ENCODE data around the gene DUSP22. TPM values are rescaled to one million over a fixed set of nuclear protein-coding genes. Genes with fewer than 3 reads are reported as not detected.
"Not testable (repeated sequence)": the region's sequence is repeated elsewhere in the genome, so short reads cannot be mapped to it uniquely, and the experiment has no call there.

Gene DUSP22, protein sequence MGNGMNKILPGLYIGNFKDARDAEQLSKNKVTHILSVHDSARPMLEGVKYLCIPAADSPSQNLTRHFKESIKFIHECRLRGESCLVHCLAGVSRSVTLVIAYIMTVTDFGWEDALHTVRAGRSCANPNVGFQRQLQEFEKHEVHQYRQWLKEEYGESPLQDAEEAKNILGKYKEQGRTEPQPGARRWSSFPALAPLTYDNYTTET
- total RNA-seq: 10 to 100 TPM; 23.3 to 27.4 TPM

DNA sequence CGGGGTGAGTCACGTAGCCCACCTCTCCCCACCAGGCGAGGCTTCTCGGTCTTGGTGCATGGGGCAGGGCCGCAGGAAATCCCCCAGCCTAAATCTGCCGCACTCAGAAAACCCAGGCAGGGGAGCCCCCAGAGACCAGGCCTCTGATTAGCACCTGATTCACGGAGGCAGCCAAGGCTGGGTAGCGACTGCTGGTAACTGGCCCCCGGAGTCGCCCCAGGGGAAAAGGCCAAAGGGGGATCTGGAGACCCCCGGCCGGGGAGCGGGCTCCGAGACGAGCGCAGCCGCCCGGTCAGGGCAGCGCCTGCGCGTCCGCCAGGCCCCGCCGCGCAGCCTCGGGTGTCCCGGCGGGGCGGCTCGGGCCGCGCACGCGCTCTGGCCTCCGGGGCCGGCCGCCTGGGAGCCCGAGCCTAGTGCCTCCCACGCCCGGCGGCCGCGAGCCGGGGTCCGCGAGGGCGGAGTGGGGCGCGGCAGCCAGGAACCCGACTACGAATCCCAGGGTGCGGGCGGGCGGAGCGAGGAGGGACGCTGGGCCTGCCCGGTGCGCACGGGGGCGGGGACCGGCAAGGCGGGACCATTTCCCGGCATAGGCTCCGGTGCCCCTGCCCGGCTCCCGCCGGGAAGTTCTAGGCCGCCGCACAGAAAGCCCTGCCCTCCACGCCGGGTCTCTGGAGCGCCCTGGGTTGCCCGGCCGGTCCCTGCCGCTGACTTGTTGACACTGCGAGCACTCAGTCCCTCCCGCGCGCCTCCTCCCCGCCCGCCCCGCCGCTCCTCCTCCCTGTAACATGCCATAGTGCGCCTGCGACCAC lies at the start of gene DUSP22:
DUSP22 (plus strand) TSS at position 791 of the 809 bp plus-strand sequence. CDS start 53 bp downstream, outside the sequence.
- peak within 1 kb of the TSS; percentile 82 for H3K27ac Mint-ChIP-seq
- no peaks in the 10 kb centered on the region for H3K27me3 Mint-ChIP-seq
- peaks cover 11% of the 10 kb centered on the region for H3K4me1 Mint-ChIP-seq
- H3K4me3 Mint-ChIP-seq: peak within 1 kb of the TSS; percentile 87
- peak; percentile 70 for ATAC-seq (replicated peaks)
- peaks cover 6% of the 10 kb centered on the region for H3K36me3 Mint-ChIP-seq (ENCODE audit: low read depth)
- no peaks in the 10 kb centered on the region for H3K9me3 Mint-ChIP-seq

DNA sequence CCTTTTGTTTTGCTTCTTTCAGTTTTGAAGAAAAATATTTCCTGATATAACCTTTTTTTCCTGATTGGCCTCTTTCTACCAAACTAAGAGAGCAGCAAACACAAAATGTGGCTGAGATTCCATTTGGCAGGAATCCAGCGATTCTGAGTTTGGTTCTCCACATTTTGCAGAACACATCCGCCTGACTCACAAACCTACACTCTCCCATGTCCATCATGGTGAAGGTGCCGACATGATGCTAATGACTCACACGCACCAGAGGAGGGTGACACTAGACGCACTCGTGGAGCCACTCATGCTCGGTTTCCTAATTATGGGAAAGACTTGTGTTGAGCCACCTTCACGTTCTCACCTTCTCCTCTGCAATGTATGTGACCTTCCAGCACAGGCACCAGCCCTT lies 45.9 kb upstream of the DUSP22 start:
- no peaks in the 10 kb centered on the region for H3K9me3 Mint-ChIP-seq
- no peaks in the 10 kb centered on the region for H3K36me3 Mint-ChIP-seq (ENCODE audit: low read depth)
- no peaks in the 10 kb centered on the region for H3K27me3 Mint-ChIP-seq
- no peak overlapping the region for H3K4me3 Mint-ChIP-seq
- peaks cover 4% of the 10 kb centered on the region for H3K4me1 Mint-ChIP-seq
- no peak overlapping the region for H3K27ac Mint-ChIP-seq
- no peak for ATAC-seq (replicated peaks)

DNA sequence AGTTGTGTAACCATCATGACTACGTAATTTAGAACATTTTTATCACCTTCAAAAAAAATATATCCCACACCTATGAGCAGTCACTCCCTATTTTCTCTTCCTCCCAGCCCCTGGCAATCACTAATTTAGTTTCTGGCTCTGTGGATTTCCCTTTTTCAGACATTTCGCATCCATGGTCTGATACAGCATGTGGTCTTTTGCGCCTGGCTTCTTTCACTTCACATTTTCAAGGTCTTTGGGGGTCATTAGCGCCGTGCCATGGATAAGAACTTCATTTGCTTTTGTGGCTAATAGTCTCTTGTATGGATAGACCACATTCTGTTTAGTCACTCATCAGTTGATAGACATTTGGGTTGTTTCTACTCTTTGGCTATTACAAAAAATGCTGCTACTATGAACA lies 44.9 kb upstream of the DUSP22 start:
- no peaks in the 10 kb centered on the region for H3K27me3 Mint-ChIP-seq
- H3K36me3 Mint-ChIP-seq (ENCODE audit: low read depth): no peaks in the 10 kb centered on the region
- peaks cover 3% of the 10 kb centered on the region for H3K9me3 Mint-ChIP-seq
- H3K4me1 Mint-ChIP-seq: peaks cover 13% of the 10 kb centered on the region
- no peak overlapping the region for H3K4me3 Mint-ChIP-seq
- ATAC-seq (replicated peaks): no peak
- no peak overlapping the region for H3K27ac Mint-ChIP-seq

DNA sequence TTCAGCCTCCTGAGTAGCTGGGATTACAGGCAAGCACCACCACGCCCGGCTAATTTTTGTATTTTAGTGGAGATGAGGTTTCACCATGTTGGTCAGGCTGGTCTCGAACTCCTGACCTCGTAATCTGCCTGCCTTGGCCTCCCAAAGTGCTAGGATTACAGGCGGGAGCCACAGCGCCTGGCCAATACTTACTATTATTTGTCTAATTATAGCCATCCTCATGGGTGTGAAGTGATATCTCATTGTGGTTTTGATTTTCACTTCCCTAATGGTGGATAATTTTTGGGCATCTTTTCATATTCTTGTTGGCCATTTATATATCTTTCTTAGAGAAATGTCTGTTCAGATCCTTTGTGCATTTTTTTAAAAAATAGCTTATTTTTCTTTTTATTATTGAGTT lies 44.2 kb upstream of the DUSP22 start:
- H3K36me3 Mint-ChIP-seq (ENCODE audit: low read depth); ATAC-seq (replicated peaks); H3K27me3 Mint-ChIP-seq; H3K4me3 Mint-ChIP-seq; H3K27ac Mint-ChIP-seq; H3K9me3 Mint-ChIP-seq: not testable (repeated sequence)
- H3K4me1 Mint-ChIP-seq: peaks cover 13% of the 10 kb centered on the region

DNA sequence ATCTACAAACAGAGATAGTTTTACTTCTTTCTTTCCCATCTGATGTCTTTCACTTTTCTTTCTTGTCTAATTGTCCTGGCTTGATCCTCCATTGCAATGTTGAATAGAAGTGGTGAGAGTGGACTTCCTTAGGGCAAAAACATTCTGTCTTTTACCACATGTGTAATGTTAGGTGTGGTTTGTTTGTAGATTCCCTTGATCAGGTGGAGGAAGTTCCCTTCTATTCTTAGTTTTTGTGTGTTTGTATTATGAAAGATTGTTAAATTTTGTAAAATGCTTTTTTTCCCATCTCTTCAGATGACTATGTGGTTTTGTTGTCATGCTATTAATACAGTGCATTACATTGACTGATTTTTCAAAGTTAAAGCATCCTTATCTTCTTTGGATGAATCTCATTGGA lies 41.6 kb upstream of the DUSP22 start:
- ATAC-seq (replicated peaks): no peak
- Mint-ChIP-seq H3K4me1 (peaks cover 19% of the 10 kb centered on the region), H3K27ac (no peak overlapping the region), H3K4me3 (no peak overlapping the region), H3K36me3 (ENCODE audit: low read depth) (no peaks in the 10 kb centered on the region), H3K27me3 (no peaks in the 10 kb centered on the region), H3K9me3 (peaks cover 3% of the 10 kb centered on the region)

DNA sequence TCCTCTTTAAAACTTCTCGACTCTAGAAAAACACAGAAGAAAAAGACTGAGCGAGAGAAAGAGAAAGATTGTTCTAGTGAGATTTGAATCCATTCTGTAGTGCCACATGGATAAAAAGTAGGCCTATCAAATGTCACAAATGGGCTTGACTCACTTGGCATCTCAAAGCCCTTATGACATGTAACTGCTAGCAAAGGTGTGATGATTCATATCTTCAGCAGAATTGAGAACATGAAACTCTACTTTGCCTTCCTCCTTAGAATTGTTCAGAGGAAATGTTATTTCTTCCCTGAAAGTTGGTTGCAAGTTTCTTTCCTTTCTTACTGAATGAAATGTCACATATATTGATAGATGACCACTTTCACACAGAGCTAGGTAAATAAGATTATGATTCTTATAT lies 40.4 kb upstream of the DUSP22 start:
- peak overlapping the region; percentile 69 for H3K4me3 Mint-ChIP-seq
- ATAC-seq (replicated peaks): peak; percentile 98
- H3K27me3 Mint-ChIP-seq: no peaks in the 10 kb centered on the region
- H3K9me3 Mint-ChIP-seq: peaks cover 3% of the 10 kb centered on the region
- H3K36me3 Mint-ChIP-seq (ENCODE audit: low read depth): no peaks in the 10 kb centered on the region
- H3K4me1 Mint-ChIP-seq: peaks cover 19% of the 10 kb centered on the region
- peak overlapping the region; percentile 80 for H3K27ac Mint-ChIP-seq

DNA sequence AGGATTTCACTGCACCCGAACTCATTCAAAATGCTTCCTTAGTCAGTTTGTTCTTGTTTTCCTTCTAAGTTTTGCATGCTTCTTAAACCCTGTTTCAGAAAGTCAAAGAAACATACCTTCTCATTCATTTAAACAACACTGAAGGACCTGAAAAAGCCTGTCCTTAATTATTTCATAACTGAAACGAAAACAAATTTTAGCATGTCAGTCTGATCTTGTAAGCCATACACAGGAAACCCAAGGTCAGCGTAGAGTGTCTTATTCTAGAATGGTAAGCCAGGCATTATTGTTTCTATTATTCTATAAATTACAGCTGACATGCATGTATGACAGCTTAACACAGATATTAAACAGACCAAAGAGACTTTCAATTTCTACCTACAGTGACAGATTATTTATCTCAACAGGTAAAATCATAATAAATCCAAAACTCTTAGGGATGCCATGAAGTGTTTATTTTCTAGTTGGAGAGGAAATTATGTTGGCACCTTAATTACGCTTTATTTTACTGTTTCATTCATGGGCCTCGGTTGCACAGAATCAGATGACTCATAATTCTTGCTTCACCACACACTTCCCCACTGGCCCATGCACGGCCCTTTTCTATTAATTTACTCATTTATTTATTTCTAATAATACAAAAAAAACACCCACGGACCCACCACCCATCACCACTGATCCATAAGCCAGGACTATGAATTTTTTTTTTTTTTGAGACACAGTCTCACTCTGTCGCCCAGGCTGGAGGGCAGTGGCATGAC lies 39.3 kb upstream of the DUSP22 start:
- Mint-ChIP-seq H3K36me3 (ENCODE audit: low read depth) (no peaks in the 10 kb centered on the region), H3K4me1 (peaks cover 19% of the 10 kb centered on the region), H3K9me3 (peaks cover 3% of the 10 kb centered on the region), H3K4me3 (peak overlapping the region; percentile 69), H3K27ac (no peak overlapping the region), H3K27me3 (no peaks in the 10 kb centered on the region)
- no peak for ATAC-seq (replicated peaks)

DNA sequence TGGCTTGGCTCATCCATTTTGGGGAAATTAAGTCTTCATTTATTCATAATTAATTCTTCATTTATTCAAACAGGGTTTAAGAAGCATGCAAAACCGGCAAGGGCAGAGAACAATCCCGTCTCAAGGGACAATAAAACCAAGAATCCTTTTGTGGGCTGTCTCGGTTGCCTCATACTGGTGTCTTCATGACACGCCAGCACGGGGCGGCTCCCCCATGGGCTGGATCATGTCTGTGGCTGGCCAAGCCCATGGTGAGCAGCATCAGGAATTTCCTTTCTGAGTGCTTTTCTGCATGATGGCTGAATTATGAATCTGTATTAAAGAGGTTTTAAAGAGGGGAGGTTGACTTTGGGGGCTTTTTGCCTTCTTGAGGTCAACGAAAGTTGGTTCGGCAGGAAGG lies 38.3 kb upstream of the DUSP22 start:
- H3K4me1 Mint-ChIP-seq: peaks cover 19% of the 10 kb centered on the region
- H3K27me3 Mint-ChIP-seq: no peaks in the 10 kb centered on the region
- ATAC-seq (replicated peaks): no peak
- no peaks in the 10 kb centered on the region for H3K36me3 Mint-ChIP-seq (ENCODE audit: low read depth)
- H3K4me3 Mint-ChIP-seq: peak overlapping the region; percentile 13
- peaks cover 4% of the 10 kb centered on the region for H3K9me3 Mint-ChIP-seq
- no peak overlapping the region for H3K27ac Mint-ChIP-seq

DNA sequence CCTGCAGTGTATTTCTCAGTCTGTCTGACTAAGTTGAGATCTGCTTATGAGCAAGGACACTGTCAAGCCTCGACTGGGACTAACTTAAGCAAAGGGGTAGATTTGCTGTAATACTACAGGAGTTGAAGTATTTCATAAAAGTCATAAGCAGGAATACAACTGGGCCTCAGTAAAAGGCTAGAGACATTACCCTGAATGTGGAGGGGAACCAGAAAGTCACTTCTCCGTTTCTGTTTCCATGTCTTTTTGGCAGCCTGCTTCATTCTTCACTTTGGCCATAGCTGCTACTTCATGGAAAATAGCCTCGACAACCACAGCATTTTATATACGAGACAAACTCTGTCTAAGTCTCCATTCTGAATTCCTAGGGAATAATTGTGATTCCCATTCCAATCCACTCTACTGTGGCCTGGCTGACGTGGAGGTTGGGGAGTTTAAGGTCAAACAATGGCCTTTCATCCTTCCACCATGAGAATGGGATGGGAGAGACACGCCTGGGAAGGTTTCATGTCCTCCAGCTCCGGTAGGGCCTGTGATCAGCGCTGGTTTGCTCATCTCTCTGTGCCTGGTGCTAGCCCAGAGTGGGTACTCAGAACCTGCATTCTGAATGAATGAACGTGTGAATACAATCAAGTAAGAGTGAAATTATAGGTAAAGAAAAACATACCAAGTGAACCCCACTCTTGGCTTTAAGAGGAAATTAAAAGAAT lies 37.1 kb upstream of the DUSP22 start:
- Mint-ChIP-seq H3K4me1 (peaks cover 22% of the 10 kb centered on the region), H3K4me3 (no peak overlapping the region), H3K27me3 (no peaks in the 10 kb centered on the region), H3K27ac (no peak overlapping the region), H3K9me3 (peaks cover 7% of the 10 kb centered on the region), H3K36me3 (ENCODE audit: low read depth) (no peaks in the 10 kb centered on the region)
- ATAC-seq (replicated peaks): no peak

DNA sequence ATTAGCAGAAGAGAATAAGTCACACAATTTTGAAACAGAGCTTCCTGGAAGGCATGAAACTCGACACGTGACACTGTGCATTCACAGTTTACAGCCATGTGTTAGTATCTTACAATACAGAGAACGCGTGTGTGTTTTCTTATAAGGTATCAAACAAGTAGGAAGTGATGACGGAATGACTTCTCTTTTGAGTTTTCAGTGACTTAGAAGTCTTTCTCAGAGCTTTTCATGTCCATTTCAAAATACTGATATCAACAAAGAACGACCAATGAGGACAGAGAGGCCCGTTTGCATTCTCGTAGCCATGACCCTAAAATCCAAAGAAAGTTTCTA lies 36.6 kb upstream of the DUSP22 start:
- Mint-ChIP-seq H3K4me3 (no peak overlapping the region), H3K4me1 (peaks cover 22% of the 10 kb centered on the region), H3K27me3 (no peaks in the 10 kb centered on the region), H3K36me3 (ENCODE audit: low read depth) (no peaks in the 10 kb centered on the region), H3K27ac (no peak overlapping the region), H3K9me3 (peaks cover 7% of the 10 kb centered on the region)
- ATAC-seq (replicated peaks): no peak

DNA sequence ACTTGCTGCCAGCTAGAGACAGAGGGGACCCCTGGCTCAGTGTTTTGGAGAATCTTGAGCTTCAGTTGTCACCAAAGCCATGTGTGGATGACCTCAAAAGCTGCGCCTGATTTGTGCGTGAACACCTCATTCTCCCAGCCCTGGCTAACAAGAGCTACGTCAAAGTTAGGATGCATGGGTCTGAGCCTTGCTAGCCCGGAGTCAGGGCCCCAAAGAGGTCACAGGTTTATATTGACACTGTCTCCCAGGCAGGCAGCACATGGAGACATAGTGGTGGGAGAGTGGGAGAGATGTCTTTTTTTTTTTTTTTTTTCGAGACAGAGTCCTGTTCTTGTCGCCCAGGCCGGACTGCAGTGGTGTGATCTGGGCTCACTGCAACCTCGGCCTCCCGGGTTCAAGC lies 36.1 kb upstream of the DUSP22 start:
- Mint-ChIP-seq H3K27me3 (no peaks in the 10 kb centered on the region), H3K9me3 (peaks cover 11% of the 10 kb centered on the region)

DNA sequence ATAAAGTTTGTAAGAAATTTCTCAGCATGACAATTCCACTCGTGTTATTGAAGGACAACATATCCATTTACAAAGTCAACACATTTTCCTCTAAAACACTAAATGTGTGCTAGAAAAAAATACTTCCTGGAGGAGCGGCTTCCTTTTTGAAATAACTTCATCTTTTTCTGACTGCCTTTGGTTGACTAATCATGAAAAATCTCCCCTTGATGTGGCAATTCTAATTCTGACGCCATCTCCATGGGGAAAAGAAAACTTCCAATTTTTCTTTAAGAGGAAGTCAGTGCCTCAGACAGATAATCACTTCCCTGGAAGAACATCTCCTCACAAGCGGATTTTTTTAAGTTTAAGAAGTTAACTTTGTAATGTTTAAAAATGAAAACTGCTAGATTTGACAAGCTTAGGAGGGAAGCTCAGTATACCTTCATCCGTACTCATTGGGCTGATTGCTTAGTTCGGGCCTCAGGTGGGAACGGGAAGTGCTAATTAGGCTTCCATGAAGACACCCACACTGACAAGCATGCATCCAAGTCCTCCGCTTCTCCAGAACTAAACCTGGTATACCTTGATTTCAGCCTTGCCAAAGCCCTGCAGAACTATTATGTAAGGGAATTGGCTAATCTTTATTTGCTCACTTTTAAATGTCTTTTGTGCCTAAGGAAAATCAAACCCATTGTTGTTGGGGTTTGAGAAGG lies 35.1 kb upstream of the DUSP22 start:
- Mint-ChIP-seq H3K4me3 (no peak overlapping the region), H3K4me1 (peaks cover 12% of the 10 kb centered on the region), H3K27ac (no peak overlapping the region), H3K27me3 (no peaks in the 10 kb centered on the region), H3K9me3 (peaks cover 8% of the 10 kb centered on the region), H3K36me3 (ENCODE audit: low read depth) (no peaks in the 10 kb centered on the region)
- ATAC-seq (replicated peaks): no peak

More for the DNA sequence above, 36.1 kb upstream of the DUSP22 start:
- Mint-ChIP-seq H3K36me3 (ENCODE audit: low read depth) (no peaks in the 10 kb centered on the region), H3K27ac (no peak overlapping the region), H3K4me3 (no peak overlapping the region), H3K4me1 (peaks cover 20% of the 10 kb centered on the region)
- ATAC-seq (replicated peaks): no peak

DNA sequence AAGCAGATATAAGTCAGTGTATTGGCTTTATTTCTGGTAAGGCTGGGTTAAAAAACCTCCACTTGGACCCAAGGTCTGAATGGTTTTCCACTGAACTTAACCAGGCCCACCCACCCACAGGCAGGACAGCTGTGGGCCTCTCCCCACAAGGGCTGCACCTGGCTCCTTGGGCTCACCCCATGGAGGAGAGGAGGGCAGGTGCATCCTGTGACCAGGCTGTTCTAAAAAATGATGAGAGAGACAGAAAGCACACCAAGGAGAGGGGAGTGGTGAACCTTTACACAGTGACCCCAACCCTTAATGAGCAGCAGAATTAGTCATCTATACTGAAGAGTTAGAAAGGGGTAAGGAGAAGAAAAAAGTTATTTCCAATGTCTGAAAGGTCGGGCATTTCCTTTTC lies 34.5 kb upstream of the DUSP22 start:
- peak; percentile 19 for ATAC-seq (replicated peaks)
- H3K27me3 Mint-ChIP-seq: no peaks in the 10 kb centered on the region
- H3K27ac Mint-ChIP-seq: no peak overlapping the region
- no peak overlapping the region for H3K4me3 Mint-ChIP-seq
- H3K4me1 Mint-ChIP-seq: peaks cover 11% of the 10 kb centered on the region
- H3K36me3 Mint-ChIP-seq (ENCODE audit: low read depth): no peaks in the 10 kb centered on the region
- peaks cover 8% of the 10 kb centered on the region for H3K9me3 Mint-ChIP-seq

DNA sequence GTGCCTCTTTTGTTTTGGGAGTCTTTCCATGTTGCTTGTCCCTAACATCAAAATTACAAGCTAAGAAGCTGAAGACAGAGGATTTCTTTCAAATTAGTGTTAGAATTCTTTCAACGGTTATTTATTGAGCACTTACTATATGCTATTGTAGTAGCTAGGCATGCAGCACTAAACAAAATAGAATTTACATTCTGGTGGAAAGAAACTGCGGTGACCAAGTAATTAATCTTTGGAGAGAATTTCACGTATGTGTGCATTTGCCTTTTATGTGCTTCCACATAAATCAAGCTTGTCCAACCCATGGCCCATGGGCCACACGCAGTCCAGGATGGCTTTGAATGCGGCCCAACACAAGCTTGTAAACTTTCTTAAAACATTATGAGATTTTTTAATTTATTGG lies 33.0 kb upstream of the DUSP22 start:
- H3K4me1 Mint-ChIP-seq: peaks cover 6% of the 10 kb centered on the region
- peaks cover 8% of the 10 kb centered on the region for H3K9me3 Mint-ChIP-seq
- H3K4me3 Mint-ChIP-seq: no peak overlapping the region
- H3K36me3 Mint-ChIP-seq (ENCODE audit: low read depth): no peaks in the 10 kb centered on the region
- no peak for ATAC-seq (replicated peaks)
- no peaks in the 10 kb centered on the region for H3K27me3 Mint-ChIP-seq
- no peak overlapping the region for H3K27ac Mint-ChIP-seq

Measured in activated T-helper 17 cell treated with anti-CD3 and anti-CD28 coated beads, Interleukin-2, amount 50 U/mL, for 72 hours (primary cell).